ENCODE data around the gene AFF4.

The AFF4 gene

DNA sequence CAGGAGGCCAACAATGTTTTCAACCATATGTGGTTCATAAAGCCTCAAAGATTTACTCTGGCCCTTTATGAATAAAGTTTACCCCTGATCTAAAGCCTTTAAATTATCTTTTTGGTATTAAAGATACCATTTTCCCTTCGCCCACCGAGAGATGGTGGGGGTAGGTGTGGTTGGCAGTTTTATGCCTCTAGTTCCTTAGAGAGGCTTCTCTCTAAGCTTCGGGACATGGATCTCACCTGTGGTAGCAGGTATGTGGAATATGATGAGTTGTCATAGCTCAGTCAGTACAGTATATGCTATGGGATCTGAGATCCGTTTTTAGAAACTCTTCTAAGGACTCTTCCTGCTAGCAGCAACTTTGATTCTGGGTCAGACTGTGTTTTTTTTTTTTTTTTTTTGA lies 94.7 kb downstream of the AFF4 start:
- no peak overlapping the region for H3K4me2 ChIP-seq (ENCODE audit: low read length)
- peaks cover 20% of the 10 kb centered on the region for H3K79me2 ChIP-seq (ENCODE audit: low read length)
- H2AFZ ChIP-seq (ENCODE audit: low read depth, low read length): no peak overlapping the region
- H3K27ac ChIP-seq (ENCODE audit: low read length): no peak overlapping the region
- no peak overlapping the region for H3K9ac ChIP-seq (ENCODE audit: low read length)
- TF ChIP-seq, protein P1, sequence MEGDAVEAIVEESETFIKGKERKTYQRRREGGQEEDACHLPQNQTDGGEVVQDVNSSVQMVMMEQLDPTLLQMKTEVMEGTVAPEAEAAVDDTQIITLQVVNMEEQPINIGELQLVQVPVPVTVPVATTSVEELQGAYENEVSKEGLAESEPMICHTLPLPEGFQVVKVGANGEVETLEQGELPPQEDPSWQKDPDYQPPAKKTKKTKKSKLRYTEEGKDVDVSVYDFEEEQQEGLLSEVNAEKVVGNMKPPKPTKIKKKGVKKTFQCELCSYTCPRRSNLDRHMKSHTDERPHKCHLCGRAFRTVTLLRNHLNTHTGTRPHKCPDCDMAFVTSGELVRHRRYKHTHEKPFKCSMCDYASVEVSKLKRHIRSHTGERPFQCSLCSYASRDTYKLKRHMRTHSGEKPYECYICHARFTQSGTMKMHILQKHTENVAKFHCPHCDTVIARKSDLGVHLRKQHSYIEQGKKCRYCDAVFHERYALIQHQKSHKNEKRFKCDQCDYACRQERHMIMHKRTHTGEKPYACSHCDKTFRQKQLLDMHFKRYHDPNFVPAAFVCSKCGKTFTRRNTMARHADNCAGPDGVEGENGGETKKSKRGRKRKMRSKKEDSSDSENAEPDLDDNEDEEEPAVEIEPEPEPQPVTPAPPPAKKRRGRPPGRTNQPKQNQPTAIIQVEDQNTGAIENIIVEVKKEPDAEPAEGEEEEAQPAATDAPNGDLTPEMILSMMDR (IDR thresholded peaks at IDR 0.05; ENCODE audit: low read depth, low read length): no peak
- no peak for TF ChIP-seq EZH2phosphoT487 (IDR thresholded peaks at IDR 0.05; ENCODE audit: low read depth)
- no peaks in the 10 kb centered on the region for H3K9me3 ChIP-seq (ENCODE audit: insufficient read depth, low read length)
- peaks cover 8% of the 10 kb centered on the region for H3K36me3 ChIP-seq (replicated peaks; ENCODE audit: low read depth, low read length)
- no peaks in the 10 kb centered on the region for H3K27me3 ChIP-seq (ENCODE audit: low read depth, low read length)
- peaks cover 12% of the 10 kb centered on the region for H3K4me1 ChIP-seq (ENCODE audit: low read length)
- H4K20me1 ChIP-seq (ENCODE audit: insufficient read depth, low read length): no peaks in the 10 kb centered on the region
- H3K4me3 ChIP-seq (ENCODE audit: low read length): no peak overlapping the region

DNA sequence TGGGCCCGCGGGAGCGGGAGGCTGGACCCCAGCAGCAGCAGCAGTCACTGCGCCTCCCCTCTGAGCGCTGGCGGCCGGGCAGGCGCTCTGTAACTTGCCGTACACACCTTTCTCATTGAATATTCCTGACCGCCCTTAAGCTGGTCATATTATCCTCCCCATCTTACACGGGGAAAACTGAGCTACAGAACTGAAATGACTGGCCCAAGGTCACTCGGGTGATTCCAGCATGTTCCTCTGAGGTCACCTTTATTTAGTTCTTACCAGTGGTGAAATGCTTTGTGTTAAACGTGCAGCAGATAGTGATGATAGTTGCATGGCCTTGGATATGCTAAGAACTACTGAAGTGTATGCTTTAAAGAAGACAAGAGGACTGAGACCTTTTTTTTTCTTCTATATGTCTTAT lies 96.4 kb downstream of the AFF4 start:
- H3K4me1 ChIP-seq (ENCODE audit: low read length): peaks cover 14% of the 10 kb centered on the region
- H3K9ac ChIP-seq (ENCODE audit: low read length): peak overlapping the region; percentile 86
- no peak for TF ChIP-seq EZH2phosphoT487 (IDR thresholded peaks at IDR 0.05; ENCODE audit: low read depth)
- TF ChIP-seq, protein P1 (IDR thresholded peaks at IDR 0.05; ENCODE audit: low read depth, low read length): no peak
- H3K27ac ChIP-seq (ENCODE audit: low read length): peak overlapping the region; percentile 29; the same call in 1 of the 2 replicates
- H3K4me2 ChIP-seq (ENCODE audit: low read length): peak overlapping the region; percentile 98
- H2AFZ ChIP-seq (ENCODE audit: low read depth, low read length): 0 out of 2 replicates have a peak overlapping the region, but pooled peaks have one; percentile 45
- peaks cover 20% of the 10 kb centered on the region for H3K79me2 ChIP-seq (ENCODE audit: low read length)
- H3K9me3 ChIP-seq (ENCODE audit: insufficient read depth, low read length): no peaks in the 10 kb centered on the region
- H3K27me3 ChIP-seq (ENCODE audit: low read depth, low read length): no peaks in the 10 kb centered on the region
- peak overlapping the region; percentile 99 for H3K4me3 ChIP-seq (ENCODE audit: low read length)
- H4K20me1 ChIP-seq (ENCODE audit: insufficient read depth, low read length): no peaks in the 10 kb centered on the region
- H3K36me3 ChIP-seq (replicated peaks; ENCODE audit: low read depth, low read length): peaks cover 8% of the 10 kb centered on the region

DNA sequence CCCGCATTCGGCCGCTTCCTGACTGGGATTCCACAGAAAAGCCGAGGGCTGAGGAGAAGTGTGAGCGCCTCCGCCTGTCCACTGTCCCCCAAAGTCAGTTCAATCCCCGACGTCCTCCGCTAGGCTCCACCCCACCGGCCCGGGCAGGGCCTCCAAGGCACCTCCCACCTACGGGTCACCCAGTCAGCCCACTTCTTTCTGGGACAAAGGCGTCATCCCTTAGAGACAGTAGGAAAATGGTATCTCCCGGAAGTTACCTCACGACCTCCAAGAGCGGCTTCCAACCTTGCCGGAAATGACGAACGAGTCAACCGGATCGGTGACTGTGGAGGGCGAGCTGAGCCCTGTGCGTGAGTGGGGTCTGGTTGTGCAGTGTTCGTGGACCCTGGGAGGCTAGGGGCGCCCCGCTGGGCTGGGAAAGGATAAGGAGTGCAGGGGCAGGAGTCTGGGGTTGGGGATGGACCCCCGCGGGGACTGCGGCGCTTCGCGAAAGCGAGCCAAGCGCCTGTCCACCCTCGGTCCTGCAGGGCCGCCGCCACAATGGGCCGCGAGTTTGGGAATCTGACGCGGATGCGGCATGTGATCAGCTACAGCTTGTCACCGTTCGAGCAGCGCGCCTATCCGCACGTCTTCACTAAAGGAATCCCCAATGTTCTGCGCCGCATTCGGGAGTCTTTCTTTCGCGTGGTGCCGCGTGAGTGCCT lies 96.9 kb downstream of the AFF4 start, which contains the start of the genes GDF9 and UQCRQ:
Gene GDF9 (minus strand): TSS at position 128 of the 704 bp plus-strand sequence. CDS start 1,936 bp downstream, outside the sequence.
Gene UQCRQ (plus strand): TSS at position 301 of the 704 bp plus-strand sequence. CDS start 240 bp downstream, at position 541.
- Histone ChIP-seq H3K36me3 (replicated peaks; ENCODE audit: low read depth, low read length) (peaks cover 8% of the 10 kb centered on the region), H3K4me1 (ENCODE audit: low read length) (peaks cover 14% of the 10 kb centered on the region), H3K79me2 (ENCODE audit: low read length) (peaks cover 20% of the 10 kb centered on the region), H3K27ac (ENCODE audit: low read length) (peak within 1 kb of the TSS; percentile 29; the same call in 1 of the 2 replicates), H3K9me3 (ENCODE audit: insufficient read depth, low read length) (no peaks in the 10 kb centered on the region), H3K4me3 (ENCODE audit: low read length) (peak within 1 kb of the TSS; percentile 99), H3K9ac (ENCODE audit: low read length) (peak within 1 kb of the TSS; percentile 86), H3K4me2 (ENCODE audit: low read length) (peak within 1 kb of the TSS; percentile 98), H2AFZ (ENCODE audit: low read depth, low read length) (peak within 1 kb of the TSS; percentile 72), H3K27me3 (ENCODE audit: low read depth, low read length) (no peaks in the 10 kb centered on the region), H4K20me1 (ENCODE audit: insufficient read depth, low read length) (no peaks in the 10 kb centered on the region)
- TF ChIP-seq, protein P1 (IDR thresholded peaks at IDR 0.05; ENCODE audit: low read depth, low read length): peak; percentile 30
- TF ChIP-seq EZH2phosphoT487 (IDR thresholded peaks at IDR 0.05; ENCODE audit: low read depth): no peak

DNA sequence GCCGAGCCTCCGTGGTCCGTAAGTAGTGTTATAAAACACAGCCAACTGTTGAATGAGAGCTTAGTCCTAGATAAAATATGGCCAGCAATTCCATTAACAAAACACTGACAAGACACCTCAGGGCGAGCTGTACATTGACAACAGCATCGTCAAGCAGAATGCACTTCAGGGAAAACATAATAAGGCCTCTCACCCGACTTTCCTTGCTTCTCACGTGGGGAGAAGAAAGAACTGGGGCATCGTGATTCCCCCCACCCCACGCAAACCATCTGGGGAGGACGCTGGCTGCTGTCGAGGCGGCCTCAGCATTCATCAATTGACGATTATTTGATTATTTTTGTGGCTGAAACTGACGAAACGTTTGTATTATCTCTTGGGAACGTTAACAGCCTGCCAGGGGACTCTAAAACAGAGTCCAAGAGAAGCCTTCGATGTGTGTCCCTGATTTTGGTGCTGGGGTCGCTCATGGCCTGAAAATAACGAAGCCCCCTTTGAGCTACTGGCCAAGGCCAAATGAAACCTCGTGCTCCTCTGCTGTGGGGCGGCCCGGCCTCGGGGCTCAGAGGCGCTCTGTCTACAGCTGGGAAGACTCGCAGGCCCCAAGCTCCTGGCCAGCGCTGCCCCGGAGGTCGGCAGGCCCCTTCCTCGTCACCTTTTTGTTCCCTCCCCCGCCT lies 97.6 kb downstream of the AFF4 start:
- Histone ChIP-seq H4K20me1 (ENCODE audit: insufficient read depth, low read length) (no peaks in the 10 kb centered on the region), H3K4me3 (ENCODE audit: low read length) (peak overlapping the region; percentile 99), H3K79me2 (ENCODE audit: low read length) (peaks cover 20% of the 10 kb centered on the region), H2AFZ (ENCODE audit: low read depth, low read length) (peak overlapping the region; percentile 72), H3K27me3 (ENCODE audit: low read depth, low read length) (no peaks in the 10 kb centered on the region), H3K9me3 (ENCODE audit: insufficient read depth, low read length) (no peaks in the 10 kb centered on the region), H3K9ac (ENCODE audit: low read length) (peak overlapping the region; percentile 86), H3K27ac (ENCODE audit: low read length) (peak overlapping the region; percentile 28; the same call in 1 of the 2 replicates), H3K4me2 (ENCODE audit: low read length) (peak overlapping the region; percentile 87), H3K36me3 (replicated peaks; ENCODE audit: low read depth, low read length) (peaks cover 8% of the 10 kb centered on the region), H3K4me1 (ENCODE audit: low read length) (peaks cover 14% of the 10 kb centered on the region)
- no peak for TF ChIP-seq EZH2phosphoT487 (IDR thresholded peaks at IDR 0.05; ENCODE audit: low read depth)
- TF ChIP-seq, protein P1 (IDR thresholded peaks at IDR 0.05; ENCODE audit: low read depth, low read length): no peak
